ENCODE measurements around the gene DCLRE1C.
"Not testable (repeated sequence)": the region's sequence is repeated elsewhere in the genome, so short reads cannot be mapped to it uniquely, and the experiment has no call there.

The DCLRE1C gene

GRCh38 chr10:14954001-14954770 is at the start of gene DCLRE1C:
Gene DCLRE1C, minus strand, starts transcription at chr10:14954096. Its CDS starts 86 bp downstream, at chr10:14954010.
- peak; percentile 99 for DNase-seq

- no peak for DNase-seq
Observed at GRCh38 chr10:14995964-14996565, 42.2 kb upstream of the DCLRE1C start.

DNA sequence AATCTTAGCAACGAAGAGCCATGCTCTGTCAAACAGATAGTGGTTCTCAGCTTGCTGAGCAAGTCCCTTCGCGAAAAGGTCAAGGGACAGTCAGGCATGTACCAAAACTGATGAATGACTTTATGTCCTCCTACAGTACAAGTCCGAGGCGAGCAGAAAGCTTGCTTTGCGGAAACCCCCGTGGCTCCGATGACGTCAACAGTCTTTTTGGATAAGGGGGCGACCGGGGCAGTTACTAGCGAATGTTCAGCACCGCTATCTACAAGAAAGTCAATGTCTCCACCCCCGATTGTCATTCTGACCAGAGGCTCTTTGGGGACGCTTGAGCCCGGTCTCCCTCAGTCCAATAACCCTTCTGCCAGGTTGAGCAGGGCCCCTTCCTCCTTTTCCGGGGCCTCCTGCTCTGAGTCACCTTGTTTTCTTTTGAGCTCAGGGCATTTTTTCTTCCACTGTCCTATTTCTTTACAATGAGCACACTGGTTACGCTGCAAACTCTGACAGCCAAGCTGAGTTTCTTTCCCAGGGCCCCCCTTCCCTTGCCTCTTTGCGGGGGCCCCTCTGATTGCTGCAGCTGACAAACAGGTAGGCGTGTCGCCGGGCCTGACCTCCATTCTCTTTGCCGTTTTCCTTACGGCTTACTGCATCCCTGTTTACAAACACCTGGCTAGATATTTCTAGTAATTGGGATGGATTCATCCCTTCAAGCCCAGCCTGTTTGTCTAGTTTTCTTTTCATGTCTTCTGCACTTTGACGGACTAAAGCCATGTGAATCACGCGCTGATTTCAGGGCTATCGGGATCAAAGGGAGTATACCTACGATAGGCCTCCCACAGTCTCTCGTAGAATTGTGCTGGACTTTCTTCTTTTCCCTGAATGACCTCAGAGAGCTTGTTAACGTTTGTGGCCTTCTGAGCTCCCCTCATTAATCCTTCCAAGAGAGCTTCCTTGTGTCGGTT is 39.9 kb upstream of the DCLRE1C start:
- not testable (repeated sequence) for DNase-seq

DNA sequence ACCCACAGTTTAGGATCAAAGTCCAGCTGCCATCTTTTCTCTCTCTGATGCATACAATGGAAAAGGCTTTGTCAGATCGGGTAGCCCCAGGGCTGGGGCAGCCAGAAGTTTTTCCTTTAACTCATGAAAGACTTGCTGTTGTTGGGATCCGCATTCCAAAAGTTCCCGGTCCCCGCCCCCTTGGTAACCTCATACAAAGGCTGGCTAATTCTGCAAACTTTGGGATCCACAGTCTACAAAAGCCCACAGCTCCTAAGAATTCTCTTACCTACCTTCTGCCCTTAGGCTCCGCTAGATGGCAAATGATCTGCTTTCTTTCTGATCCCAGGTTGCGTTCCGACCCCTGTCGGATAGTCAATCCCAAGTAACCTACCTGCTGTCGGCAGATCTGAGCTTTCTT is 38.4 kb upstream of the DCLRE1C start:
- DNase-seq, result not testable (repeated sequence)

DNA sequence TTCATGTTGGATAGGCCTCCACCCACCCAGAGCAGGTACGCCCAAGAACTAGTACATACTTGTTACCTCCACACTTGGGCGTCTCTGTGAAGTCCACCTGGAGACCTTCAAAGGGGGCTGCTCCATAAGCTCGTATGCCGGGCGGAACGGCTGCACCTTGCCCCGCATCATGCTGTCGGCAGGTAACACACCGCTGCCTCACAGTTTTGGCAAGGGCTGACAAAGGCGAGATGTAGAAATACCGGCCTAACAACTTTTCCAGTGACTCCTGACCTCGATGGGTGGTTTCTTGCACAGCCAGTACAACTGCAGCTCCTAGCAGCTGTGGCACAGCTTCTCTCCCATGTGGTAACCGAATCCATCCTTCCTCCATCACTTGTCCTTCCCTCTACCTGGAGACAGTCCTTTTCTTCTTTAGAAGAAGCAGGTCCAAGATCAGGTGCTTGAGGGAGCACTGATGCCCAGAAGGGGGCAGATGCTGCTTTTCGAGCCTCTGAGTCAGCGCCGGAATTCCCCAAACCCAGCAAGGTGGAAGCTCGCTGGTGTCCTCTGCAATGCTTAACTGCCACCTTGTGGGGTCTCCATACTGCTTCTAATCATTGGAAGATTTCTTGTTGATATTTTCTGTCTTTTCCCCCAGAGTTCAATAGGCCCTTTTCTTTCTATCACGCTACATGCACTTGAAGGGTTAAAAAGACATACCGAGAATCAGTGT is 37.3 kb upstream of the DCLRE1C start:
- DNase-seq, result not testable (repeated sequence)

GRCh38 chr10:14989552-14989951 is 35.7 kb upstream of the DCLRE1C start:
- DNase-seq, result not testable (repeated sequence)

DNA sequence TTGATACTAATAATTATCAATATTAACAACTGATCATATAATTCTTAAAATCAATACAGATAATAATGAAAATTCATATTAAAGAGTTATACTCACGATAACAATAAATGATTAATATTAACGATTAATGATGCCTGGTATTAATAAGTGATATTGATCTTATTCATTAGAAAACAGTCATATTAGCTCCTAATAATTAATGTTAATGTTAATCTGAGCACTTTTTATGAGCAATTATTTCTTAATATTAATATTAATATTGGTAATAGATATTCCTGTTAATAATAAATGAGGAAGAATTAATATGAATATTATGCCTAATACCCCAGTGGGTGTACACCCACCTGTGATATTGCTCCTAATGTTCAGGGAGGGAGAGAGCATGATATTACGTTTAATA is 28.8 kb upstream of the DCLRE1C start:
- DNase-seq, result no peak

- no peak for DNase-seq
Observed at GRCh38 chr10:14975672-14976273, 21.9 kb upstream of the DCLRE1C start.

- DNase-seq, result not testable (repeated sequence)
Observed at GRCh38 chr10:14974153-14974998, 20.5 kb upstream of the DCLRE1C start.

GRCh38 chr10:14971867-14972448 is 18.1 kb upstream of the DCLRE1C start:
- DNase-seq, result peak; percentile 45

- no peak for DNase-seq
Observed at GRCh38 chr10:14967897-14968296, 14.0 kb upstream of the DCLRE1C start.

- peak; percentile 98 for DNase-seq
Observed at GRCh38 chr10:14959221-14960057, 5.5 kb upstream of the DCLRE1C start, which contains the start of gene MEIG1. Gene MEIG1, plus strand, starts transcription at chr10:14959388. Its CDS starts 7,081 bp downstream, at chr10:14966469.

- no peak for DNase-seq
Observed at GRCh38 chr10:14958872-14959220, 5.0 kb upstream of the DCLRE1C start.

DNA sequence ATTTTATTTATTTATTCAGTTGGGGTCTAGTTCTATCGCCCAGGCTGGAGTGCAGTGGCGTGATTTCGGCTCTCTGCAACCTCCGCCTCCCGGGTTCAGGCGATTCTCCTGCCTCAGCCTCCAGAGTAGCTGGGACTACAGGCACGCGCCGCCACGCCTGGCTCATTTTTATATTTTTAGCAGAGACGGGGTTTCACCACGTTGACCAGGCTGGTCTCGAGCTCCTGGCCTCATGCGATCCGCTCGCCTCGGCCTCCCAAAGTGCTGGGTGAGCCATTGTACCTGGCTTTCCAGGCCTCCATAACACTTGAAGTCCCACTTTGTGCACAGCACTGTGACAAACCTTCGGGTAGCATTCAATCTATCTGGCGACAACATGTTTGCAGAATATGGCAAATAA is 1.0 kb upstream of the DCLRE1C start:
- DNase-seq, result no peak

- peak; percentile 80 for DNase-seq
Observed at GRCh38 chr10:14953424-14954000, 384 bp downstream of the DCLRE1C start.

DNA sequence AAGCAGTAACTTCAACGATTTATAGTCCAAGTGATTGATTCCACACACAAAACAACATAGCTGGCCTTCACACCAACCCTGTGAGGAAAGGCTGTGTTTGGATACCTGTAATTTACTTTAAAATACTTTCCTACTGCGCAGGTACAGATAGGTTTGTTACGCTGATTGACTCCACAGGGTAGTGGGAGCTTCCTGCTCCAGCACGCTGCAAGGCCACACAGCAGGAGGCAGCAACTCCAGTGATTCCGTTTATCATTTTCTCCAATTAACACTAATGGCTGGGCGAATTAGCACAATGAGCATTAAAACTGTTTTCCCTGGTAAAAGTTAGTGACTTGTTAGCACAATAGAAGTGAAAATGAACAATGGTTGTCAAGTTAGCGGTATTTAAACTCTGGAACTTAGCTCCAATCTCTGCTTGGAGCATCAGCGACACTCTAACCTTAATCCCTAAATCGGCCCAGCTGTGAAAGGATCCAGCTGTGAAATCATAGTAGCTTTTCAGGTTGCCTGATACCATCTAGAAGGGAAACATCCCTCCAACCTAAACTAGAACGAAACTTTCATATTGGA is 959 bp downstream of the DCLRE1C start:
- DNase-seq, result peak; percentile 83

DNA sequence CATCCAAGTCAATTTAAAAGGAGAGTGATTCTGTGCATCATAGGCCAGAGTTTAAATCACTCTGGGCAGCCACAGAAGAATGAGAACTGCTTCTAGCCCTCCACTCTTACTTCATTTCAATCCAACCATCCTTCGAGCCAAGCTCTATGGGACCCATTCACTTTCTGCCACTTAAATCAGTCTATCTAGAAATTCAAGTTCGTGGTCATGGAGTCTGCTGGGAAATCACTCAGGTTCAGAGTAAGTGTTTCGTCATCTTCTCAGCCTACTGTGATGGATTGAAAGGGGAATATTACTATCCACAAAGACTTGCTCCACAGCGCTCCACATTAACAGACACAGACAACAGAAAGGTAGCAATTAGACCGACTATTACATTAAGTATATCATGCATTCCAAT is 4.6 kb downstream of the DCLRE1C start:
- no peak for DNase-seq

GRCh38 chr10:14947268-14947667 is 6.6 kb downstream of the DCLRE1C start:
- no peak for DNase-seq

GRCh38 chr10:14945108-14945507 is 8.8 kb downstream of the DCLRE1C start:
- DNase-seq, result no peak

Data from NCI-H146 (cell line).